ENCODE results near the gene CFAP20DC. TPM values are rescaled to one million over a fixed set of nuclear protein-coding genes. Genes with fewer than 3 reads are reported as not detected.

Gene CFAP20DC
- total RNA-seq, 2 donors from 2014 or later, result 0.33 to 1.0 TPM

GRCh38 chr3:58793938-58794337, 255.9 kb downstream of the CFAP20DC start:
- no peaks in the 10 kb centered on the region for H3K4me1 ChIP-seq
- ATAC-seq, result no peak
- no peaks in the 10 kb centered on the region for H3K36me3 ChIP-seq (replicated peaks in 1 of 2; ENCODE audit: insufficient read depth in 1 of 2, low read depth in 2 of 2)
- DNase-seq, result no peak
- H3K9me3 ChIP-seq, result no peaks in the 10 kb centered on the region
- no peaks in the 10 kb centered on the region for H3K27me3 ChIP-seq
- intact Hi-C loops (cut with DNase I), result no loop called here
- no peak for TF ChIP-seq CTCF (IDR thresholded peaks at IDR 0.05)
- no peak for TF ChIP-seq POLR2A (IDR thresholded peaks at IDR 0.05)
- WGBS, 2 donors, result 46 to 50% methylated on average over 3 of the region's 3 CpGs
- H3K4me3 ChIP-seq, result no peak overlapping the region
- no peak overlapping the region for H3K27ac ChIP-seq

- 66 to 71% methylated on average over 2 of the region's 2 CpGs for WGBS, 2 donors
- H3K27ac ChIP-seq, result no peak overlapping the region
- ATAC-seq (no peak), DNase-seq (no peak)
- TF ChIP-seq POLR2A (IDR thresholded peaks at IDR 0.05), result no peak
- no peak for TF ChIP-seq CTCF (IDR thresholded peaks at IDR 0.05)
- no peaks in the 10 kb centered on the region for H3K4me1 ChIP-seq
- intact Hi-C loops (cut with DNase I), result no loop called here
- H3K4me3 ChIP-seq, result no peak overlapping the region
- H3K27me3 ChIP-seq, result no peaks in the 10 kb centered on the region
- no peaks in the 10 kb centered on the region for H3K9me3 ChIP-seq
- H3K36me3 ChIP-seq (replicated peaks in 1 of 2; ENCODE audit: insufficient read depth in 1 of 2, low read depth in 2 of 2), result no peaks in the 10 kb centered on the region
These were observed 256.8 kb downstream of the CFAP20DC start for GRCh38 chr3:58792921-58793451.

- Histone ChIP-seq H3K27me3 (no peaks in the 10 kb centered on the region), H3K36me3 (replicated peaks in 1 of 2; ENCODE audit: insufficient read depth in 1 of 2, low read depth in 2 of 2) (no peaks in the 10 kb centered on the region), H3K4me3 (no peak overlapping the region), H3K27ac (no peak overlapping the region), H3K4me1 (no peaks in the 10 kb centered on the region), H3K9me3 (no peaks in the 10 kb centered on the region)
- DNase-seq (no peak), ATAC-seq (no peak)
- TF ChIP-seq POLR2A (IDR thresholded peaks at IDR 0.05) (no peak), CTCF (IDR thresholded peaks at IDR 0.05) (no peak)
- intact Hi-C loops (cut with DNase I), result no loop called here
These were observed 260.4 kb downstream of the CFAP20DC start for GRCh38 chr3:58789385-58789784.

GRCh38 chr3:58784888-58785287, 264.9 kb downstream of the CFAP20DC start:
- intact Hi-C loops (cut with DNase I), result no loop called here
- Histone ChIP-seq H3K9me3 (peaks cover 0 to 5% (median 0%) of the 10 kb centered on the region in 3 donors), H3K27ac (no peak overlapping the region), H3K36me3 (replicated peaks in 1 of 2; ENCODE audit: insufficient read depth in 1 of 2, low read depth in 2 of 2) (no peaks in the 10 kb centered on the region), H3K4me1 (no peaks in the 10 kb centered on the region), H3K4me3 (no peak overlapping the region), H3K27me3 (no peaks in the 10 kb centered on the region)
- TF ChIP-seq POLR2A (IDR thresholded peaks at IDR 0.05), result no peak
- TF ChIP-seq CTCF (IDR thresholded peaks at IDR 0.05), result no peak
- 59 to 61% methylated on average over 6 of the region's 6 CpGs for WGBS, 2 donors
- DNase-seq (no peak), ATAC-seq (no peak)

- Histone ChIP-seq H3K27ac (no peak overlapping the region), H3K4me1 (no peaks in the 10 kb centered on the region), H3K4me3 (no peak overlapping the region), H3K9me3 (peaks cover 0 to 10% (median 0%) of the 10 kb centered on the region in 3 donors), H3K27me3 (no peaks in the 10 kb centered on the region), H3K36me3 (replicated peaks in 1 of 2; ENCODE audit: insufficient read depth in 1 of 2, low read depth in 2 of 2) (no peaks in the 10 kb centered on the region)
- no peak for DNase-seq
- intact Hi-C loops (cut with DNase I), result no loop called here
- TF ChIP-seq CTCF (IDR thresholded peaks at IDR 0.05) (no peak), POLR2A (IDR thresholded peaks at IDR 0.05) (no peak)
- ATAC-seq, result no peak
- WGBS, 2 donors, result 78 to 80% methylated on average over 4 of the region's 4 CpGs
These were observed 265.4 kb downstream of the CFAP20DC start for GRCh38 chr3:58784425-58784824.
